Measurements from ENCODE around the gene TTLL11.

TTLL11 gene

DNA sequence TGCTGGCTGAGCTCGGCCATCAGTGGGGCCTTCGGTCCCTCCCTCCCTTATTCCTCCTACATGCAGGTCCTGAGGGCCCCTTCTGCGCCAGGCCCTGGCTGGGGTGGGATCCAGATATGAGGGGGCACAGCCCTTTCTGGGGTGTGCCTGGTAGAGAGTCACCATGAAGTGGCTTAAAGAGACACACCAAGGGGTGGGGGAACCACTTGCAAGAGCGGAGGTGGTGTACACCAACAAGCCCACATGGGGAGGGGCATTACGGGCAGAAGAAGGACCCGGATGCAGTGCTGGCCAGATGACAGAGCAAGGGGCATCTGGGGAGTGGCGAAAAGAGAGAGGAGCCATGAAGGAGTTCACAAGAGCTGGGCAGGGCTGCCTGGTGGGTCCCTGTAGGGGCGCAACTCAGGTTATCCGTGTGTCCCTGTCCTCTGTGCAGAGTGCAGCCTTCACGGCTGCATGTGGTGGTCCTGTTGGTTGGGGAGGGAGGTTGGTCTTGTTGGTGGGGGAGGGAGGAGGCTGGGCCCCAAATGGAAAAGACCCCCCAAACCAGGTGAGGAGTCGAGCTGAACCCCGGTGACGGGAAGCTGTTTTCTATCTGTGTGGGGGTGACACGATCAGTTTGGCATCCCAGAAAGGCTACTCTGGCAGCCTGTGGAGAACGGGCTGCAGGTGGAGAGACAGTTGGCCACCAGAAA lies 283.6 kb downstream of the TTLL11 start:
- H3K9ac ChIP-seq = no peak overlapping the region
- H3K4me3 ChIP-seq (ENCODE audit: low read depth, low read length) = no peak overlapping the region
- H3K4me1 ChIP-seq = no peaks in the 10 kb centered on the region
- TF ChIP-seq CTCF (IDR thresholded peaks at IDR 0.05) = no peak
- H3K4me2 ChIP-seq (ENCODE audit: low read length) = no peak overlapping the region
- H2AFZ ChIP-seq = no peak overlapping the region
- H3K27me3 ChIP-seq (ENCODE audit: control insufficient read depth, insufficient read depth, low read length) = no peaks in the 10 kb centered on the region
- H3K36me3 ChIP-seq (ENCODE audit: control insufficient read depth, insufficient read depth, low read length) = no peaks in the 10 kb centered on the region
- H3K9me3 ChIP-seq (ENCODE audit: control insufficient read depth, low read length) = no peaks in the 10 kb centered on the region
- no peak overlapping the region for H3K27ac ChIP-seq
- H3K79me2 ChIP-seq = no peaks in the 10 kb centered on the region

DNA sequence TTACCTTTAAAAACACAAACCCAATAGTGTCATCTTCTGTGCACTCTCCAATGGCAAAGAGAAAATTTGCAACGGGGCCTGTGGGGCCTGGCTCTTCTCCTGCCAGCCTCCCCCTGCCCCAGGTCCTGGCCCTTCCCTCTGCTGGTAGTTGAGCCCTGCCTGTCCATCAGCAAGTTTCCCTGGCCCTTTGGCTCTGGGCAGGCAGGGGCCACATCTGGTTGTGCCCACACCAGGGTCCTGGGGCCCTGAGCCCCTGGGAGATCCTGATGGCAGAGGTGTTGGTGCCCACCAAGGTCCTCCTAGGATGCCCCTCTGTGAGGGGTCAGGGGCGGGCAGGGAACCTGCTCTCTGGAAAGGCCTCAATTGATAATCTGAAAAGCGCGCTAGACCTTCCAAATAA lies 284.3 kb downstream of the TTLL11 start:
- Histone ChIP-seq H3K36me3 (ENCODE audit: control insufficient read depth, insufficient read depth, low read length) (no peaks in the 10 kb centered on the region), H3K9ac (no peak overlapping the region), H3K27me3 (ENCODE audit: control insufficient read depth, insufficient read depth, low read length) (no peaks in the 10 kb centered on the region), H3K9me3 (ENCODE audit: control insufficient read depth, low read length) (no peaks in the 10 kb centered on the region), H2AFZ (no peak overlapping the region), H3K4me2 (ENCODE audit: low read length) (no peak overlapping the region), H3K4me3 (ENCODE audit: low read depth, low read length) (no peak overlapping the region), H3K79me2 (no peaks in the 10 kb centered on the region), H3K27ac (no peak overlapping the region), H3K4me1 (no peaks in the 10 kb centered on the region)
- no peak for TF ChIP-seq CTCF (IDR thresholded peaks at IDR 0.05)

GRCh38 chr9:121807823-121808278 lies 285.3 kb downstream of the TTLL11 start:
- Histone ChIP-seq H3K79me2 (no peaks in the 10 kb centered on the region), H2AFZ (no peak overlapping the region)
- TF ChIP-seq CTCF (IDR thresholded peaks at IDR 0.05) = no peak

DNA sequence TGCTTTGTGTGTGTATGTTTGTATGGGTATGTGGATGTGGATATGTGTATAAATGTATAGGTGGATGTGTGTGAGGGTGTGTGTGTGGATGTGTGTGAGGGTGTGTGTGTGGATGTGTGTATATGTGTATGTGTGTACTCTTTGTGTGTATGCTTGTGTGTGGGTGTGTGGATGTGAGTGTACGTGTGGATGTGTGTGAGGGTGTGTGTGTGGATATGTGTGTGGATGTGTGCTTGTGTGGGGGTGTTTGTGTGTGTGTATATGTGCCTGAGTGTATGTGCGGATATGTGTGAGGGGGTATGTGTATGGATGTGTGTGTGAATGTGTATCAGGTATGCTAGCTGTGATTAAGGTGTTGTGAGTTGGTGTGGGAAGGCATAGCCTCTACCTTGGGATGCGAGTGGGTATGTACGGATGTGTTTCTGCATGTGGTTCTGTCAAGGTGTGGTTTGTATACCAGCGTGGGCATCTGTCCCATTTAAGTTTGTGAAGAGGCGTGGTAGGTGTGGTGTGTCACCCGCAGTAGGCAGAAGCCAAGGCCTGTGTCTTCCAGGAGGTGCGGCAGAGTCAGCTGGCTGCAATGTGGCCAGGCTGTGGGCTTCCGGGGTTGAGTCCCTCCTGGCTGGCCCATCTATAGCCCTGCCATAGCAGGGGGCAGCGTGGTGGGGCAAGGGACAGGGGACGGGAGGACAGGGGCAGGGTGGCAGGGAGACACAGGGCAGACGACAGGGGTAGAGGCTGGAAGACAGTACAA lies 285.9 kb downstream of the TTLL11 start:
- Histone ChIP-seq H3K9ac (no peak overlapping the region), H3K36me3 (ENCODE audit: control insufficient read depth, insufficient read depth, low read length) (no peaks in the 10 kb centered on the region), H3K9me3 (ENCODE audit: control insufficient read depth, low read length) (no peaks in the 10 kb centered on the region), H3K27me3 (ENCODE audit: control insufficient read depth, insufficient read depth, low read length) (no peaks in the 10 kb centered on the region), H2AFZ (no peak overlapping the region), H3K79me2 (no peaks in the 10 kb centered on the region), H3K27ac (no peak overlapping the region), H3K4me2 (ENCODE audit: low read length) (no peak overlapping the region), H3K4me3 (ENCODE audit: low read depth, low read length) (no peak overlapping the region), H3K4me1 (no peaks in the 10 kb centered on the region)
- no peak for TF ChIP-seq CTCF (IDR thresholded peaks at IDR 0.05)

More at GRCh38 chr9:121807823-121808278, 285.3 kb downstream of the TTLL11 start:
- Histone ChIP-seq H3K9me3 (ENCODE audit: control insufficient read depth, low read length) (no peaks in the 10 kb centered on the region), H3K9ac (no peak overlapping the region), H3K36me3 (ENCODE audit: control insufficient read depth, insufficient read depth, low read length) (no peaks in the 10 kb centered on the region), H3K4me3 (ENCODE audit: low read depth, low read length) (no peak overlapping the region), H3K27ac (no peak overlapping the region), H3K4me2 (ENCODE audit: low read length) (no peak overlapping the region), H3K27me3 (ENCODE audit: control insufficient read depth, insufficient read depth, low read length) (no peaks in the 10 kb centered on the region), H3K4me1 (no peaks in the 10 kb centered on the region)
